PC-3 (cell line): ENCODE results near the gene PEPD.

ENCODE experiments used
- EZH2 ChIP-seq: fragments of 300-600 bp; sonication (generic); IDR thresholded peaks from one replicate; pipeline ENCODE4 v1.6.1; 2017; ENCODE audit warnings: antibody characterized with exemption, mild to moderate bottlenecking, low read length; ENCODE audit not compliant: unreplicated experiment
- EZH2phosphoT487 ChIP-seq: fragments of 300-600 bp; sonication (generic); IDR thresholded peaks from 2 replicates; pipeline ENCODE4 v1.6.1; 2018; ENCODE audit warnings: mild to moderate bottlenecking, antibody characterized with exemption, low read length, borderline replicate concordance
- TF ChIP-seq, protein P1 (sequence below): fragments of 300-600 bp; sonication (generic); conservative IDR thresholded peaks from 2 replicates; pipeline ENCODE4 v1.5.1; 2017; ENCODE audit warnings: antibody characterized with exemption, low read depth, mild to moderate bottlenecking, low read length

DNA sequence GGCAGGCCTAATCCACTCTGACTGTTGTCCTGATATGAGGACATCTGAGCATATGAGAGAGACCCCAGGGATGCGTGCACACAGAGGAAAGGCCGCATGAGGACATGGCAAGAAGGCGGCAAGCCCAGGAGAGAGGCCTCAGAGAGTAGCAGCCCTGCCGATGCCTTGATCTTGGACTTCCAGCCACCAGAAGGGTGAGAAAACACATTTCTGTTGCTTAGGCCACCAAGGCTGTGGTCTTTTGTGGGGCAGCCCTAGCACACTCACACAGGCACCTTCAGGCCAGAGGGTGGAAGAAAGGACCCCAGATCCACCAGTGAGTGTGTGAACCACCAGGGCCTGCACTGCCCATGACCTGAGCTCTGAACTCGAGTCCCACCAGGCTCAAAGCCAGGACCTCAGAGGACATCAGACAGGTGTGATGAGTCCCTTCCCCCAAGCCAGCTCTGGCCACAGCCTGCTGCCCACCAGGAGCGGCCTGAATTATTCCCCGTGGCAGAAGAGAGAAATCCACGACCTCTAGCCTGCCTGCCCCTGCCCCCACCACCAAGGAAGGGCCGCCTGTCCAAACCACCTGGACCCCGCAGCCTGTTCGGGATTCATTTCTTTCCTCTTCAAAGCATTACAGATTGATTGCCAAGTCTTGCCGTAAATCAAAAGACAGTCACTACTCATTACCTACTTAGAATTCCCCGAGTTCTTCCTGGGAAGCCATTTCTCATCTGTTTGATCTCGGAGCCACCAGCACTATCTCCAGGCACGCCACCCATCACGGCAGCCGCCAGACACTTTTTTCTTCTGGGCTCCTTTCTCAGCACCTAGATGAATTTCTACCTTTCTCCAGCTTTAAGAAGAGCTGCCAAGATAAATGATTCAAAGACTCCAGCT lies 75.9 kb downstream of the PEPD start:
- TF ChIP-seq EZH2phosphoT487 (no peak), EZH2 (no peak)
- TF ChIP-seq, protein P1, sequence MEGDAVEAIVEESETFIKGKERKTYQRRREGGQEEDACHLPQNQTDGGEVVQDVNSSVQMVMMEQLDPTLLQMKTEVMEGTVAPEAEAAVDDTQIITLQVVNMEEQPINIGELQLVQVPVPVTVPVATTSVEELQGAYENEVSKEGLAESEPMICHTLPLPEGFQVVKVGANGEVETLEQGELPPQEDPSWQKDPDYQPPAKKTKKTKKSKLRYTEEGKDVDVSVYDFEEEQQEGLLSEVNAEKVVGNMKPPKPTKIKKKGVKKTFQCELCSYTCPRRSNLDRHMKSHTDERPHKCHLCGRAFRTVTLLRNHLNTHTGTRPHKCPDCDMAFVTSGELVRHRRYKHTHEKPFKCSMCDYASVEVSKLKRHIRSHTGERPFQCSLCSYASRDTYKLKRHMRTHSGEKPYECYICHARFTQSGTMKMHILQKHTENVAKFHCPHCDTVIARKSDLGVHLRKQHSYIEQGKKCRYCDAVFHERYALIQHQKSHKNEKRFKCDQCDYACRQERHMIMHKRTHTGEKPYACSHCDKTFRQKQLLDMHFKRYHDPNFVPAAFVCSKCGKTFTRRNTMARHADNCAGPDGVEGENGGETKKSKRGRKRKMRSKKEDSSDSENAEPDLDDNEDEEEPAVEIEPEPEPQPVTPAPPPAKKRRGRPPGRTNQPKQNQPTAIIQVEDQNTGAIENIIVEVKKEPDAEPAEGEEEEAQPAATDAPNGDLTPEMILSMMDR, result no peak
